Measurements from ENCODE around the gene PTGES2.

- no peak for TF ChIP-seq OSR1 (CRISPR knock-in tag; IDR thresholded peaks at IDR 0.05)
- TF ChIP-seq RARB (CRISPR knock-in tag; IDR thresholded peaks at IDR 0.05), result no peak
- TF ChIP-seq CREB5 (CRISPR knock-in tag; IDR thresholded peaks at IDR 0.05; ENCODE audit: low read depth), result no peak
- no peak for TF ChIP-seq CSDC2 (CRISPR knock-in tag; IDR thresholded peaks at IDR 0.05)
- no peak for TF ChIP-seq TSHZ2 (CRISPR knock-in tag; IDR thresholded peaks at IDR 0.05)
- TF ChIP-seq ZC3H10 (CRISPR knock-in tag; IDR thresholded peaks at IDR 0.05), result no peak
- no peak for TF ChIP-seq CSRNP3 (CRISPR knock-in tag; IDR thresholded peaks at IDR 0.05)
- TF ChIP-seq PATZ1 (CRISPR knock-in tag; IDR thresholded peaks at IDR 0.05; ENCODE audit: borderline replicate concordance), result no peak
- TF ChIP-seq ZFP3 (CRISPR knock-in tag; IDR thresholded peaks at IDR 0.05), result no peak
Measured at GRCh38 chr9:128143525-128144238, 16.2 kb upstream of the PTGES2 start.

Measured in SK-N-SH treated with all-trans-retinoic acid at 6 μM for 48 hours (cell line).